ENCODE measurements around the gene NMT2.

- TF ChIP-seq POLR2A (IDR thresholded peaks at IDR 0.05; ENCODE audit: extremely low read depth, insufficient read length), result no peak
- TF ChIP-seq, protein P1, sequence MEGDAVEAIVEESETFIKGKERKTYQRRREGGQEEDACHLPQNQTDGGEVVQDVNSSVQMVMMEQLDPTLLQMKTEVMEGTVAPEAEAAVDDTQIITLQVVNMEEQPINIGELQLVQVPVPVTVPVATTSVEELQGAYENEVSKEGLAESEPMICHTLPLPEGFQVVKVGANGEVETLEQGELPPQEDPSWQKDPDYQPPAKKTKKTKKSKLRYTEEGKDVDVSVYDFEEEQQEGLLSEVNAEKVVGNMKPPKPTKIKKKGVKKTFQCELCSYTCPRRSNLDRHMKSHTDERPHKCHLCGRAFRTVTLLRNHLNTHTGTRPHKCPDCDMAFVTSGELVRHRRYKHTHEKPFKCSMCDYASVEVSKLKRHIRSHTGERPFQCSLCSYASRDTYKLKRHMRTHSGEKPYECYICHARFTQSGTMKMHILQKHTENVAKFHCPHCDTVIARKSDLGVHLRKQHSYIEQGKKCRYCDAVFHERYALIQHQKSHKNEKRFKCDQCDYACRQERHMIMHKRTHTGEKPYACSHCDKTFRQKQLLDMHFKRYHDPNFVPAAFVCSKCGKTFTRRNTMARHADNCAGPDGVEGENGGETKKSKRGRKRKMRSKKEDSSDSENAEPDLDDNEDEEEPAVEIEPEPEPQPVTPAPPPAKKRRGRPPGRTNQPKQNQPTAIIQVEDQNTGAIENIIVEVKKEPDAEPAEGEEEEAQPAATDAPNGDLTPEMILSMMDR (IDR thresholded peaks at IDR 0.05; ENCODE audit: low read depth, low read length), result no peak
- TF ChIP-seq, protein P2, sequence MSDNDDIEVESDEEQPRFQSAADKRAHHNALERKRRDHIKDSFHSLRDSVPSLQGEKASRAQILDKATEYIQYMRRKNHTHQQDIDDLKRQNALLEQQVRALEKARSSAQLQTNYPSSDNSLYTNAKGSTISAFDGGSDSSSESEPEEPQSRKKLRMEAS (IDR thresholded peaks at IDR 0.05; ENCODE audit: low read depth, low read length), result no peak
Observed at GRCh38 chr10:15180736-15181135, 12.2 kb upstream of the NMT2 start.

Data from NB4 (cell line).